ENCODE measurements around the gene CCR4.

DNA sequence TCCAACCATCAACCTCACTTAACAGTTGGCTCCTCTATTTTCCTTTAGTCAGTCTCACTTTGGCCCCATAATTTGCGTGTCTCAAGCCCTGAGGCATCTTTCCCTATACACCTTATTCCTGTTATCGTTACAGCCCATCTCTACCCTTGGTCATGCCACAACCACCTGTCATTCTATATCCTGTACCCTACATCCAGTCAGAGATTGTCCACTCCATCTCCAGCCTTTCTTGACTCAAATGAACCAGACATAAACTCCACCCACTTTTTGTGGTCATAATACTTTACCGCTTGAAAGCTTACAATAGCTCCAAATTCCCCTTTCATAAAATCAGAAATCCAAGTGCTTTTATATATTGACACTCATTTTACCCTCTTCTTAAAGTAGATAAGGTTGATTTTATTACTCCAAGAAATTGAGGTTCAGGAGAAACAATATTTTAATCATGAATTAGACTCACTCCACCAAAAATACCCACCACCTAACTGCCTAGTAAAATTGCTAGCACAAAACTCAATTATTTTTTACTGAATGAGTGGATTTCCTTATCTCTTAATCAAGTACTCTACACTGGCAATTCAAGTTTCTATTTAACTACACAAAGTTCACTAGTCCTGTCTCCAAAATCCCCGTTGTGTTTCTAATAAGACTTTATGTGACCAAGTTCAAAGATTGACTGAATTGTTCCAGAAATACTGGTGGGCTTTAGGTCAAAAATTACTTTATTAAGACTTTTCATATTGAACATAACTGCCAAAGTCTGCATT is 9.1 kb downstream of the CCR4 start:
- no peak for TF ChIP-seq POLR2A (IDR thresholded peaks at IDR 0.05)
- TF ChIP-seq, protein P1, sequence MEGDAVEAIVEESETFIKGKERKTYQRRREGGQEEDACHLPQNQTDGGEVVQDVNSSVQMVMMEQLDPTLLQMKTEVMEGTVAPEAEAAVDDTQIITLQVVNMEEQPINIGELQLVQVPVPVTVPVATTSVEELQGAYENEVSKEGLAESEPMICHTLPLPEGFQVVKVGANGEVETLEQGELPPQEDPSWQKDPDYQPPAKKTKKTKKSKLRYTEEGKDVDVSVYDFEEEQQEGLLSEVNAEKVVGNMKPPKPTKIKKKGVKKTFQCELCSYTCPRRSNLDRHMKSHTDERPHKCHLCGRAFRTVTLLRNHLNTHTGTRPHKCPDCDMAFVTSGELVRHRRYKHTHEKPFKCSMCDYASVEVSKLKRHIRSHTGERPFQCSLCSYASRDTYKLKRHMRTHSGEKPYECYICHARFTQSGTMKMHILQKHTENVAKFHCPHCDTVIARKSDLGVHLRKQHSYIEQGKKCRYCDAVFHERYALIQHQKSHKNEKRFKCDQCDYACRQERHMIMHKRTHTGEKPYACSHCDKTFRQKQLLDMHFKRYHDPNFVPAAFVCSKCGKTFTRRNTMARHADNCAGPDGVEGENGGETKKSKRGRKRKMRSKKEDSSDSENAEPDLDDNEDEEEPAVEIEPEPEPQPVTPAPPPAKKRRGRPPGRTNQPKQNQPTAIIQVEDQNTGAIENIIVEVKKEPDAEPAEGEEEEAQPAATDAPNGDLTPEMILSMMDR (IDR thresholded peaks at IDR 0.05) = no peak
- TF ChIP-seq POLR2AphosphoS5 (IDR thresholded peaks at IDR 0.05) = no peak
